Neural cell (in vitro differentiated cells): ENCODE data around the gene ARHGEF12.

Source experiments
- EZH2 ChIP-seq: fragments of 200-600, 300-800 bp; shearing (Covaris generic), sonication (generic); IDR thresholded peaks from 2 replicates; pipeline ENCODE4 v1.6.1; 2014; ENCODE audit warnings: antibody characterized with exemption, low read length, borderline replicate concordance, mild to moderate bottlenecking; ENCODE audit not compliant: insufficient read depth, poor library complexity, severe bottlenecking
- POLR2AphosphoS5 ChIP-seq: IDR thresholded peaks from 2 replicates; pipeline ENCODE4 v1.6.1; 2012
- TF ChIP-seq, protein P1 (sequence below): fragments of 450-650 bp; IDR thresholded peaks from 2 replicates; pipeline ENCODE4 v1.5.1; 2014; ENCODE audit warnings: antibody characterized with exemption, mild to moderate bottlenecking, moderate library complexity; ENCODE audit not compliant: poor library complexity, severe bottlenecking
- TF ChIP-seq, protein P2 (sequence below): IDR thresholded peaks from 2 replicates; pipeline ENCODE4 v1.6.1; 2012; ENCODE audit warnings: borderline replicate concordance

DNA sequence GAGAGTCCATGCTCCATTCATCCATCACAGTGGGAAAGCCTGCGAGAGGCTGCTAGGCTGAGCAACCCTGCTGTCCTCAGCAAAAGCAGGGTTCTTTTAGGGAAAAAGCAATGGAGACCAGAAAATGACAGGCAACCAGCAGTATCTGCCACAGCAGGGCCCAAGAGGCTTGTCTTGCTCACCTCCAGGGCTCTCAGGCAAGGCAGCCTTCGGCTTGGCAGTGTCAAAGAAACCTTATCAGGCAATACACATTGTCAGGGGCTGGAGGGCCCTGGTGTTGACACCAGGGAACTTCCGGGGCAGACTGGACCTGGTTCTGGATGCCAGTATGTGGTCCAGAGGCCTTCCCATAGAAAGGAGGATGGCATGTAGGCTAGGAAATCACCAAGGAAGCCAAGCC, 21.4 kb upstream of the ARHGEF12 start:
- TF ChIP-seq, protein P1, sequence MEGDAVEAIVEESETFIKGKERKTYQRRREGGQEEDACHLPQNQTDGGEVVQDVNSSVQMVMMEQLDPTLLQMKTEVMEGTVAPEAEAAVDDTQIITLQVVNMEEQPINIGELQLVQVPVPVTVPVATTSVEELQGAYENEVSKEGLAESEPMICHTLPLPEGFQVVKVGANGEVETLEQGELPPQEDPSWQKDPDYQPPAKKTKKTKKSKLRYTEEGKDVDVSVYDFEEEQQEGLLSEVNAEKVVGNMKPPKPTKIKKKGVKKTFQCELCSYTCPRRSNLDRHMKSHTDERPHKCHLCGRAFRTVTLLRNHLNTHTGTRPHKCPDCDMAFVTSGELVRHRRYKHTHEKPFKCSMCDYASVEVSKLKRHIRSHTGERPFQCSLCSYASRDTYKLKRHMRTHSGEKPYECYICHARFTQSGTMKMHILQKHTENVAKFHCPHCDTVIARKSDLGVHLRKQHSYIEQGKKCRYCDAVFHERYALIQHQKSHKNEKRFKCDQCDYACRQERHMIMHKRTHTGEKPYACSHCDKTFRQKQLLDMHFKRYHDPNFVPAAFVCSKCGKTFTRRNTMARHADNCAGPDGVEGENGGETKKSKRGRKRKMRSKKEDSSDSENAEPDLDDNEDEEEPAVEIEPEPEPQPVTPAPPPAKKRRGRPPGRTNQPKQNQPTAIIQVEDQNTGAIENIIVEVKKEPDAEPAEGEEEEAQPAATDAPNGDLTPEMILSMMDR = no peak
- TF ChIP-seq, protein P2, sequence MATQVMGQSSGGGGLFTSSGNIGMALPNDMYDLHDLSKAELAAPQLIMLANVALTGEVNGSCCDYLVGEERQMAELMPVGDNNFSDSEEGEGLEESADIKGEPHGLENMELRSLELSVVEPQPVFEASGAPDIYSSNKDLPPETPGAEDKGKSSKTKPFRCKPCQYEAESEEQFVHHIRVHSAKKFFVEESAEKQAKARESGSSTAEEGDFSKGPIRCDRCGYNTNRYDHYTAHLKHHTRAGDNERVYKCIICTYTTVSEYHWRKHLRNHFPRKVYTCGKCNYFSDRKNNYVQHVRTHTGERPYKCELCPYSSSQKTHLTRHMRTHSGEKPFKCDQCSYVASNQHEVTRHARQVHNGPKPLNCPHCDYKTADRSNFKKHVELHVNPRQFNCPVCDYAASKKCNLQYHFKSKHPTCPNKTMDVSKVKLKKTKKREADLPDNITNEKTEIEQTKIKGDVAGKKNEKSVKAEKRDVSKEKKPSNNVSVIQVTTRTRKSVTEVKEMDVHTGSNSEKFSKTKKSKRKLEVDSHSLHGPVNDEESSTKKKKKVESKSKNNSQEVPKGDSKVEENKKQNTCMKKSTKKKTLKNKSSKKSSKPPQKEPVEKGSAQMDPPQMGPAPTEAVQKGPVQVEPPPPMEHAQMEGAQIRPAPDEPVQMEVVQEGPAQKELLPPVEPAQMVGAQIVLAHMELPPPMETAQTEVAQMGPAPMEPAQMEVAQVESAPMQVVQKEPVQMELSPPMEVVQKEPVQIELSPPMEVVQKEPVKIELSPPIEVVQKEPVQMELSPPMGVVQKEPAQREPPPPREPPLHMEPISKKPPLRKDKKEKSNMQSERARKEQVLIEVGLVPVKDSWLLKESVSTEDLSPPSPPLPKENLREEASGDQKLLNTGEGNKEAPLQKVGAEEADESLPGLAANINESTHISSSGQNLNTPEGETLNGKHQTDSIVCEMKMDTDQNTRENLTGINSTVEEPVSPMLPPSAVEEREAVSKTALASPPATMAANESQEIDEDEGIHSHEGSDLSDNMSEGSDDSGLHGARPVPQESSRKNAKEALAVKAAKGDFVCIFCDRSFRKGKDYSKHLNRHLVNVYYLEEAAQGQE = no peak
- no peak for TF ChIP-seq POLR2AphosphoS5
- no peak for TF ChIP-seq EZH2
